Measurements from ENCODE around the gene ULK3. TPM values are rescaled to one million over a fixed set of nuclear protein-coding genes. Genes with fewer than 3 reads are reported as not detected.

Gene ULK3
- polyA plus RNA-seq, 3 donors, result 27.9 to 33.5 (median 31.1) TPM

GRCh38 chr15:74792227-74793016, 50.5 kb downstream of the ULK3 start:
- no peak for DNase-seq (ENCODE audit: extremely low read depth in 1 of 11, low read depth in 9 of 11, low spot score in 4 of 11)

GRCh38 chr15:74791667-74792066, 51.3 kb downstream of the ULK3 start:
- no peak for DNase-seq (ENCODE audit: extremely low read depth in 1 of 11, low read depth in 9 of 11, low spot score in 4 of 11)

GRCh38 chr15:74791007-74791406, 51.9 kb downstream of the ULK3 start:
- DNase-seq (ENCODE audit: extremely low read depth in 1 of 11, low read depth in 9 of 11, low spot score in 4 of 11), result no peak

- DNase-seq (ENCODE audit: extremely low read depth in 1 of 11, low read depth in 9 of 11, low spot score in 4 of 11), result no peak
These were observed 52.7 kb downstream of the ULK3 start for GRCh38 chr15:74790080-74790916.

- DNase-seq (ENCODE audit: extremely low read depth in 1 of 11, low read depth in 9 of 11, low spot score in 4 of 11), result no peak
These were observed 53.2 kb downstream of the ULK3 start for GRCh38 chr15:74789741-74790079.

- no peak for DNase-seq (ENCODE audit: extremely low read depth in 1 of 11, low read depth in 9 of 11, low spot score in 4 of 11)
These were observed 53.8 kb downstream of the ULK3 start for GRCh38 chr15:74789171-74789631.

- DNase-seq (ENCODE audit: extremely low read depth in 1 of 11, low read depth in 9 of 11, low spot score in 4 of 11), result no peak
These were observed 54.2 kb downstream of the ULK3 start for GRCh38 chr15:74788683-74789151.

- DNase-seq (ENCODE audit: extremely low read depth in 1 of 11, low read depth in 9 of 11, low spot score in 4 of 11), result no peak
These were observed 54.8 kb downstream of the ULK3 start for GRCh38 chr15:74788042-74788682.

- no peak for DNase-seq (ENCODE audit: extremely low read depth in 1 of 11, low read depth in 9 of 11, low spot score in 4 of 11)
These were observed 55.5 kb downstream of the ULK3 start for GRCh38 chr15:74787251-74788041.

- no peak for DNase-seq (ENCODE audit: extremely low read depth in 1 of 11, low read depth in 9 of 11, low spot score in 4 of 11)
These were observed 56.3 kb downstream of the ULK3 start for GRCh38 chr15:74786551-74787165.

Other genes with a start within 250 kb of the ULK3 start
- gene CLK3, start 227.3 kb downstream of the ULK3 start, polyA plus RNA-seq (ENCODE audit: insufficient read length in 3 of 3), result 10 to 100 TPM; 70.5 to 89.5 (median 72.9) TPM
- gene EDC3, start 147.1 kb downstream of the ULK3 start, polyA plus RNA-seq (ENCODE audit: insufficient read length in 3 of 3), result 10 to 100 TPM; 41.8 to 44.1 (median 42.0) TPM
- under 1 TPM in 1 of 3 donors, not detected in 2; 0.12 TPM for gene CYP1A1, start 117.6 kb downstream of the ULK3 start, polyA plus RNA-seq (ENCODE audit: insufficient read length in 3 of 3)
- gene CYP1A2, start 94.3 kb downstream of the ULK3 start, polyA plus RNA-seq (ENCODE audit: insufficient read length in 3 of 3), result under 1 TPM; 0.13 to 0.38 (median 0.23) TPM
- 10 to 100 TPM; 42.2 to 53.4 (median 47.1) TPM for gene CSK, start 61.1 kb downstream of the ULK3 start, polyA plus RNA-seq (ENCODE audit: insufficient read length in 3 of 3)
- gene LMAN1L, start 30.3 kb downstream of the ULK3 start, polyA plus RNA-seq (ENCODE audit: insufficient read length in 3 of 3), result not detected
- gene CPLX3, start 16.5 kb downstream of the ULK3 start, polyA plus RNA-seq (ENCODE audit: insufficient read length in 3 of 3), result not detected
- gene SCAMP2, start 30.2 kb upstream of the ULK3 start, polyA plus RNA-seq (ENCODE audit: insufficient read length in 3 of 3), result 10 to 100 TPM; 69.1 to 71.3 (median 69.7) TPM
- 10 to 100 TPM; 66.1 to 71.9 (median 69.4) TPM for gene MPI, start 46.9 kb upstream of the ULK3 start, polyA plus RNA-seq (ENCODE audit: insufficient read length in 3 of 3)
- gene FAM219B, start 63.7 kb upstream of the ULK3 start, polyA plus RNA-seq (ENCODE audit: insufficient read length in 3 of 3), result 10 to 100 TPM; 51.7 to 59.3 (median 57.2) TPM
- 100 to 1,000 TPM; 183 to 221 (median 217) TPM for gene COX5A, start 94.9 kb upstream of the ULK3 start, polyA plus RNA-seq (ENCODE audit: insufficient read length in 3 of 3)
- 1 to 10 TPM; 2.1 to 3.4 (median 2.5) TPM for gene RPP25, start 113.6 kb upstream of the ULK3 start, polyA plus RNA-seq (ENCODE audit: insufficient read length in 3 of 3)
- 10 to 100 TPM; 19.9 to 25.7 (median 21.7) TPM for gene SCAMP5, start 152.4 kb upstream of the ULK3 start, polyA plus RNA-seq (ENCODE audit: insufficient read length in 3 of 3)
- 10 to 100 TPM; 10.2 to 15.7 (median 12.5) TPM for gene PPCDC, start 180.4 kb upstream of the ULK3 start, polyA plus RNA-seq (ENCODE audit: insufficient read length in 3 of 3)